ENCODE results near the gene GABBR2. TPM values are rescaled to one million over a fixed set of nuclear protein-coding genes. Genes with fewer than 3 reads are reported as not detected.

Gene GABBR2
- total RNA-seq, 1 donor from 2014 or later: 116 TPM

DNA sequence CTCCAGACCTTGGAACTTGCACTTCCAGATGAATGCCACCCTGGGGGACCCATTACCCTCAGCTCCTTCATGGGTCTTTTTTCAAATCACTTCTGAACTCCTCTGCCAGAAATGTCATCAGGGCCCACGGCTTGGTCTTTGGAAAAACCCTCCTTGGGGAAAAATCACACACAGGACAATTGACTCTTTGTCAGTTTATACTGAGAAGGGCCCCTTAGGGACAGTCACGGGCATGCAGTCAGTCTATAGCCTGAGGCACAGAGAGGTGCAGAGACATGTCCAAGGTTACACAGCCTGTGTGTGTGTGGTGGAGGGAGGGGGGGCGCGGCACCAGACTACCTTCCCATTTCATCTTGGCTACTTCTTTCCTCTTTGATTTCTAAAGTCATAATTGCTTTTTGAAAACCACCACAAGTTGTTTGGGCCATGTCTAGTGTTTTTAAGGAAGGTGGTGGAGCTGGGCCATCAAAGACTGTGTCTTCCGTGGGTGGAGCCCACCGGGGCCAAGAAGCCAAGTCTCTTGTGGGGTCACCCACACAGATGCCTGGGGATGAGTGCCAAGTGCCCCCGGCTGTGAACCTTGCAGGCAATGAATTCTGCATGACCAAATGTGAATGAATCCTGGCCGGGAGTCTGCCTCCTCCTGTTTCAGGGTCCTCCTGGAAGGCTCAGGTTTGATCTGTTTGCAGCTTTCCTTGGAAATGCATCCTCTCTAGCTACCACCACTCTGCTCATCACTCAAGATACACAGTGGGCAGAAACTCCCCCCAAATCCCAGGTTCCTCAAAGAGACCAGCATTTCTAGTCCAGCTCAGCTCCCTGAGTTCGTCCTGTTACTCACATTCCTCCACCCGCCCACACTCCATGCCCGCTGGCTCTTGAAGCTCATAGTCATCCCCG, 253.2 kb downstream of the GABBR2 start:
- H3K27me3 Mint-ChIP-seq (ENCODE audit: unreplicated experiment): peaks cover 10% of the 10 kb centered on the region
- TF ChIP-seq, protein P1, sequence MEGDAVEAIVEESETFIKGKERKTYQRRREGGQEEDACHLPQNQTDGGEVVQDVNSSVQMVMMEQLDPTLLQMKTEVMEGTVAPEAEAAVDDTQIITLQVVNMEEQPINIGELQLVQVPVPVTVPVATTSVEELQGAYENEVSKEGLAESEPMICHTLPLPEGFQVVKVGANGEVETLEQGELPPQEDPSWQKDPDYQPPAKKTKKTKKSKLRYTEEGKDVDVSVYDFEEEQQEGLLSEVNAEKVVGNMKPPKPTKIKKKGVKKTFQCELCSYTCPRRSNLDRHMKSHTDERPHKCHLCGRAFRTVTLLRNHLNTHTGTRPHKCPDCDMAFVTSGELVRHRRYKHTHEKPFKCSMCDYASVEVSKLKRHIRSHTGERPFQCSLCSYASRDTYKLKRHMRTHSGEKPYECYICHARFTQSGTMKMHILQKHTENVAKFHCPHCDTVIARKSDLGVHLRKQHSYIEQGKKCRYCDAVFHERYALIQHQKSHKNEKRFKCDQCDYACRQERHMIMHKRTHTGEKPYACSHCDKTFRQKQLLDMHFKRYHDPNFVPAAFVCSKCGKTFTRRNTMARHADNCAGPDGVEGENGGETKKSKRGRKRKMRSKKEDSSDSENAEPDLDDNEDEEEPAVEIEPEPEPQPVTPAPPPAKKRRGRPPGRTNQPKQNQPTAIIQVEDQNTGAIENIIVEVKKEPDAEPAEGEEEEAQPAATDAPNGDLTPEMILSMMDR (IDR thresholded peaks at IDR 0.05; ENCODE audit: partially characterized antibody, unreplicated experiment): no peak
- no peak overlapping the region for H3K4me3 Mint-ChIP-seq (ENCODE audit: unreplicated experiment)
- H3K9me3 Mint-ChIP-seq (ENCODE audit: unreplicated experiment): peaks cover 12% of the 10 kb centered on the region
- peaks cover 19% of the 10 kb centered on the region for H3K36me3 Mint-ChIP-seq (ENCODE audit: unreplicated experiment)
- peaks cover 6% of the 10 kb centered on the region for H3K4me1 Mint-ChIP-seq (ENCODE audit: low read depth, unreplicated experiment)
- no peak overlapping the region for H3K27ac Mint-ChIP-seq (ENCODE audit: unreplicated experiment)
- DNase-seq: no peak

DNA sequence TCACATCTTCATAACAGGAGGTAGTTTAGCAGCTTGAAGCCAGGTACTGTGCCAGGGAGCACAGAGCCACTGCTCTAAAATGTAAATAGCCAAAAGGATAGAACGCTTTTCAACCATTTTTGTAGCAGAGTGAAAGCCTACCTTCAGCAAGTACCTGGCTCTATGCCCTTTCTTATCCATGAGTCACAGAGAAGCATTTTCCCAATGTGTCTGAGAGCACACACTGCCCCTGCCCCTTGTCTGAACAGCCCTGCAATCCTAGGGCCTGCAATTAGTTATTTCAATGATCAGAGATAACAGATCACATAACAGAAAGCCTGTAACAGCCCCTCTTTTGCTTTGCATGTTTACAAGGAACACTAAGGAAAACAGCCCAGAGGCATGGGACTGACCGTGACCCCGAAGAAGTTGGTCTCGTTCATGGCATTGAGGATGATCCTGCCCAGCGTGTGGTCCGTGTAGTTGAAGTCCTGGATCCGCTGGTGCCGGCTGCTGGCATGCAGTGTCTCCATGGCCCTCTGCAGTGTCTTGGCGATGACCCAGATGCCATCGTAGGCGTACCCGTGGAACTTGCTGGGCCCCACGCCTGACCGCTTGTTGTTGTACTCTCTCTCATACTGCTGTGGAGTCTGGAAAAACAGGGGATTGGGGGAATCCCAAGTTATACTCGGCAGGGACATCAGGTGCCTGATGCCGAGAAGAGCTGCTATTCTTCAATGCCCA, 255.0 kb downstream of the GABBR2 start:
- peaks cover 6% of the 10 kb centered on the region for H3K4me1 Mint-ChIP-seq (ENCODE audit: low read depth, unreplicated experiment)

DNA sequence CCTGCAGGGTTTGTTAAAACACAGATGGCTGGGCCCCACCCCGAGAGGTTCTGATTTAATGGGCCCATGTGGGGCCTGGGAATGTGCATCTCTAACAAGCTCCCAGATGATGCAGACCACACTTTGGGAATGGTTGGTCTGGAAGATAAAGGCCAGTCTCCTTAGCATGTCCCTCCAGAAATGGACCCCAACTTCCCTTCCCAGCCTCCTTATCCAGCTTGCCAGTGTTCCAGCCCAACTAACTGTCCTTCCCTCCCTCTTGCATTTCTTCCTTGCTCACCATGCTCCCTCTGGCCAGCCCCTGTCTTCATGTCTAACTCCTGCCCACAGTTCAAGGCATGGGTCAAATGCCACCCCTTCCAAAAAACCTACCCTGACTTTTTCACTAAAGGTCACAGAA, 257.2 kb downstream of the GABBR2 start:
- peaks cover 14% of the 10 kb centered on the region for H3K4me1 Mint-ChIP-seq (ENCODE audit: low read depth, unreplicated experiment)
- H3K36me3 Mint-ChIP-seq (ENCODE audit: unreplicated experiment): peaks cover 16% of the 10 kb centered on the region
- no peak overlapping the region for H3K27ac Mint-ChIP-seq (ENCODE audit: unreplicated experiment)
- no peak overlapping the region for H3K4me3 Mint-ChIP-seq (ENCODE audit: unreplicated experiment)
- peaks cover 10% of the 10 kb centered on the region for H3K27me3 Mint-ChIP-seq (ENCODE audit: unreplicated experiment)
- TF ChIP-seq, protein P1 (IDR thresholded peaks at IDR 0.05; ENCODE audit: partially characterized antibody, unreplicated experiment): no peak
- peaks cover 11% of the 10 kb centered on the region for H3K9me3 Mint-ChIP-seq (ENCODE audit: unreplicated experiment)
- no peak for DNase-seq

More for the DNA sequence above, 255.0 kb downstream of the GABBR2 start:
- TF ChIP-seq, protein P1 (IDR thresholded peaks at IDR 0.05; ENCODE audit: partially characterized antibody, unreplicated experiment): no peak
- no peak overlapping the region for H3K27ac Mint-ChIP-seq (ENCODE audit: unreplicated experiment)
- H3K4me3 Mint-ChIP-seq (ENCODE audit: unreplicated experiment): no peak overlapping the region
- H3K36me3 Mint-ChIP-seq (ENCODE audit: unreplicated experiment): peaks cover 16% of the 10 kb centered on the region
- H3K27me3 Mint-ChIP-seq (ENCODE audit: unreplicated experiment): peaks cover 10% of the 10 kb centered on the region
- DNase-seq: no peak
- peaks cover 11% of the 10 kb centered on the region for H3K9me3 Mint-ChIP-seq (ENCODE audit: unreplicated experiment)

DNA sequence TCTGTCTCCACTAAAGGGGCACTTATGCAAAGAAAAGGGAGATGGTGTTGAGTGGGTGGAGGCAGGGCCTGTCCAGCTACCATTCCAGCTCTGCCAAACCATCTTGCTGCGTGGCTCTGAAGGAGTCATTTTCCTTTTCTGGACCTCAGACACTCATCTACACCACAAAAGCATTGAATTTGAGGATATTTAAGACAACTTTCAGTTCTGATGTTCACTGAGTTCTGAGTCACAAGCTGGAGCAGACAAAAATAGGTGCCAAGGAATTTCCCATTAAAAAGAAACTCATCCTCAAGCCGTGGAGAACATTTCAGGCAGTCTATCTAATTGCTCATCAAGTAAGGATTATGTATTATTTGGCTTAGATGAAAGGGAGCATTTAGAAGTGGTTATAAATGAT, 258.2 kb downstream of the GABBR2 start:
- H3K27me3 Mint-ChIP-seq (ENCODE audit: unreplicated experiment): peaks cover 5% of the 10 kb centered on the region
- no peak overlapping the region for H3K4me3 Mint-ChIP-seq (ENCODE audit: unreplicated experiment)

More for the DNA sequence above, 258.2 kb downstream of the GABBR2 start:
- H3K27ac Mint-ChIP-seq (ENCODE audit: unreplicated experiment): no peak overlapping the region
- H3K4me1 Mint-ChIP-seq (ENCODE audit: low read depth, unreplicated experiment): peaks cover 22% of the 10 kb centered on the region
- DNase-seq: no peak
- peaks cover 11% of the 10 kb centered on the region for H3K36me3 Mint-ChIP-seq (ENCODE audit: unreplicated experiment)
- peaks cover 13% of the 10 kb centered on the region for H3K9me3 Mint-ChIP-seq (ENCODE audit: unreplicated experiment)
- TF ChIP-seq, protein P1 (IDR thresholded peaks at IDR 0.05; ENCODE audit: partially characterized antibody, unreplicated experiment): no peak
